DMS153 treated with DMSO at 0.1 percent for 48 hours (cell line): ENCODE data around the gene DNAJC1.
"Not testable (repeated sequence)": the region's sequence is repeated elsewhere in the genome, so short reads cannot be mapped to it uniquely, and the experiment has no call there.

Experiments
- DNase-seq: peaks from one replicate; lab custom pipeline; 2025; ENCODE audit not compliant: unreplicated experiment; lab: John Stamatoyannopoulos, UW

The DNAJC1 gene

GRCh38 chr10:21830037-21830436 is 173.5 kb downstream of the DNAJC1 start:
- DNase-seq: no peak

DNA sequence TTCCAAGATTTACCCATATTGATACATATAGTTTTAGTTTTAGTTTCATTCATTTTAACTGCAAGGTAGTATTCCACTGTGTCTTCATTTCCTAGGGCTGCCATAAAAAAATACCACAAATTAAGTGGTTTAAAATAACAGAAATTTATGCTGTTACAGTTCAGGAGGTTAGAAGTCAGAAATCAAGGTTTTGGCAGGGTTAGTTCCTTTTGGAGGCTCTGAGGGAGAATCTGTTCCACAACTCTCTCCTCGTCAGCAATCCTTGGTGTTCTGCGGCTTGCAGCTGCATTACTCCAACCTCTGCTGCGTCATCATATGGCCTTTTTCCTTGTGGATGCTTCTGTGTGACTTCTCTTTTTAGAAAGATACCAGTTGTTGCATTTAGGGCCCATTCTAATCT is 176.2 kb downstream of the DNAJC1 start:
- DNase-seq: no peak

DNA sequence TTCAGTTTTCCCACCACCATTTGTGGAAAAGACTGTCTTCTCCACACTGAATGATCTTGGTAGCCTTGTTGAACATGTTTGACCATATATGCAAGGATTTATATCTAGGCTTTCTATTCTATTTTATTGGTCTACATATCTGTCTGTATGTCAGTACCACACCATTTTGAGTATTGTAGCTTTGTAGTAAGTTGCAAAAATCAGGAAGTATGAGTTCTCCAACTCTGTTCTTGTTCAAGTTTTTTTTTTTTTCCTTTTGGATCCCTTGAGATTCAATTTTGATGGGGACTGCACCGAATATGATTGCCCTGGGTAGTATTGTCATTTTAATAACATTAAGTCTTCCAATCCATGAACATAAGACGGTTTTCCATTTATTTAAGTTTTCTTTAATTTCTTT is 176.8 kb downstream of the DNAJC1 start:
- DNase-seq: no peak

GRCh38 chr10:21825345-21825744 is 178.2 kb downstream of the DNAJC1 start:
- DNase-seq: no peak

GRCh38 chr10:21824409-21824808 is 179.1 kb downstream of the DNAJC1 start:
- no peak for DNase-seq

GRCh38 chr10:21823617-21824016 is 179.9 kb downstream of the DNAJC1 start:
- no peak for DNase-seq

GRCh38 chr10:21822273-21822672 is 181.3 kb downstream of the DNAJC1 start:
- DNase-seq: not testable (repeated sequence)

DNA sequence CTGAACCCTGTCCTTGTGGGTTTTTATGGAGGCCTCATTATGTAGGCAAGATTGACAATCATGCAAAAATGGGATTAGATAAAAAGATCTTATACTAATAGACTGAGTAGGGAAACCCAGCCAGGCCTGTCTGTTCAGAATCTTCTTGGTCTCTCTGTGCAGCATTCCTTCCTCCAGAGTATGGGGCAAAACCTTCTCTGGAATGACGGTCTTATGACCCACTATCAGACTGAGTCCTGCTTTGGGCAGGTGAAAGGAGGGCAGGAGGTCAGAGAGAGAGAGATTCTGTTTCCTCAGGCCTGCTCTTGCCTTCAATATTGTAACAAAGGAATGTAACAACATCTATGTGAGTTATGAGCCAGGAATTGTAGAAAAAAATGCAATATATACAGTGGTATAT is 182.6 kb downstream of the DNAJC1 start:
- DNase-seq: no peak

- not testable (repeated sequence) for DNase-seq
These were observed 185.1 kb downstream of the DNAJC1 start for GRCh38 chr10:21818416-21818815.

GRCh38 chr10:21814866-21815265 is 188.7 kb downstream of the DNAJC1 start:
- no peak for DNase-seq

DNA sequence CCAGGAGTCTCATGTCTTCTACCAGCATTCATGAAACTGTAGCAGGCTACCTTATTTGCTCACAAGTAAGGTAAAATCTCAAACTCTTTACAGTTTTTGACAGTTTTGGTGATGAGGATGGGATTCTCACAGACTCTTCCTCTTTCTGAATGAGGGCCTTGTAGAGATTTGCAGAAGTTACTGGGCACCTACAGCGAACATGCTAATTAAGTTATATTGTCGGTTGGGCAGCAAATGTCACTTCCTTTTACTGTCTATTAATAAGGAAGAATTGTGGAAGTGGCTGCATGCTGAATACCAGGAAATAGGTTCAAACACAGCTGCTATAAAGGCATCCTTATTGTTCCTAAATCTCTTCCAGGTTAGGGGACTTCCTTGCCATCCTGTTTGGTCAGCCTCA is 189.6 kb downstream of the DNAJC1 start:
- DNase-seq: no peak

- no peak for DNase-seq
These were observed 192.3 kb downstream of the DNAJC1 start for GRCh38 chr10:21811245-21811585.

- no peak for DNase-seq
These were observed 192.8 kb downstream of the DNAJC1 start for GRCh38 chr10:21810582-21811244.

DNA sequence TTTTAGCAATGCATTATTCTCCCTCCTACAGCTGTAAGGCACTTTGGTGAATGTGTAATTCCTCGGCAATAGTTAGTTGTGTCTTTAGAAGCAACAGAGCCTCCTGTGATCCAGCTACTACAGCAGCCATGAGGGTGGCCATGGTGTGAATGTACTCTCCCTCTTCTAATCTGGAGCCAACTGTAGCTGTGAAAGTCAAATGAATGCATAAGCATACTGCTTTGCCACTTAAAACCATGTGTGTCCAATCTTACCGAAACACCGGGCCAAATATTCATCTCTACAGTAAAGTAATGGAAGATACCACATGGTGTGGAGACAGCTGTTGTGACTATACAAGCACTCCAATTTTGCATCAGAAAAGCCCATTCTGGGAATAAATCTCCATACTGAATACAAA is 195.0 kb downstream of the DNAJC1 start:
- DNase-seq: no peak

DNA sequence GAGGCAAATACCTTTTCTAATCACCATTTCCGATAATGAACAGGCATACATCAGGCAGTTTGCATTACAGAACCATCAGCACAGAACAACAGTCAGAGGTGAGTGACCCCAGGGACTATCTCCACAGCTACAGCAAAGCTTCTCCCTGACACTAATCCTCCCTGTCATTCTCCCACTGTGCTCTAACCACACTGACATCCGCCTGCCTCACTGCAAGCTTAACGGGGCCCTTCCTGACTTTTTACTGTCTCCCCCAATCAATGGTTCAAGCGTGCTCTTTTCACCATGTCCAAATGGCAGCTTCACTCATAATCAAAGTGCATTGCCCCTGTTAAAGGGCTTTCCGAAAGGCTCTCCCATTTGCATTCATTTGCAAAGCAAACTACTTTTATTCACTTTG is 196.3 kb downstream of the DNAJC1 start:
- DNase-seq: no peak

GRCh38 chr10:21803374-21803773 is 200.2 kb downstream of the DNAJC1 start:
- DNase-seq: no peak

- DNase-seq: no peak
These were observed 201.9 kb downstream of the DNAJC1 start for GRCh38 chr10:21801609-21802008.

DNA sequence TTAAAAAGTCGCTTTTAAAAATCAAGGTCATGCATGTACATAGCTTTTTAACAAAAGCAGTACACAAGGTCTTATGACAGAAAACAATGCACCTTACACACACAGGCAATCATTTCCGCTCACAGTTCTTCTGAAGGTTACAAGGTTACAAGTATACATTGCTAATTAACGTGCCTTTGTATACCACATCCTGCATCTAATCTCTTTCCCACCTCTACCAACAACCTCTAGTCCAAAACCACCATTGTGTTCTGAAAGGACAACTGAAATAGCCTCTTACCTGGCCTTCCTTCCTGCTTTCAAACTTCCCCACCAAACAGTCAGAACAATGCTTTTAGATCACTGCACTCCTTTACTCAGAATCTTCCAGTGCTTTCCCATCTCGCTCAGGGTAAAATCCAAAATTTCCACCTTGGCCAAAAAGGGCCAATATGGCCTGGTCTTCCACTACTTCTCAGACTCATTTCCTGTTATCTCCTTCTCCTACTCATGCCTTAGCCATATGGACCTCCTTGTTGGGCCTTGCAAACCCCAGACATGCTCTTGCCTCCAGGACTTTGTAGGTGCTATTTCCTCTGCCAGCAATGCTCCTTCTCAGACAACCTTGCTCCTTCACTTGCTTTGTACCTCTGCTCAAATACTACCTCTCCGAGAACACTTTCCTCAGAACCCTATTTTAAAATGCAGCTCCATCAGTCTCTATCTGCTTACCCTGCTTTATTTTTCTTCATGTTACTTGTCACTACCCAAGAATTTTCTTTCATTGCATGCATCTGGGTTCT is 205.4 kb downstream of the DNAJC1 start:
- no peak for DNase-seq

DNA sequence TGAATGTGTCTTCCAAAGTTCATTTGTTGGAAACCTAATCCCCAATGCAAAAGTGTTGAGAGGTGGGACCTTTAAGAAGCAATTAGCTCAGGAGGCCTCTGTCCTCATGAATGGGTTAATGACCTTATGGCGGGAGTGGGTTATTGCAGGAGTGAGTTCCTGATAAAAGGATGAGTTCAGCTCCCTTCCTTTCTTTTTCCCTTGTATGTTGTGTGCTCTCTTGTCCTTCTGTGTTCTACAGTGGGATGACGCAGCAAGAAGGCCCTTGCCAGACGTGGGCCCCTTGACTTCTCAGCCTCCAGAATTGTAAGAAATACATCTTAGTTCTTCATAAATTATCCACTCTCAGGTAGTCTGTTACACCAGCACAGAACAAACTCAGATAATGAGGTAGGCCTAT is 206.0 kb downstream of the DNAJC1 start:
- no peak for DNase-seq

DNA sequence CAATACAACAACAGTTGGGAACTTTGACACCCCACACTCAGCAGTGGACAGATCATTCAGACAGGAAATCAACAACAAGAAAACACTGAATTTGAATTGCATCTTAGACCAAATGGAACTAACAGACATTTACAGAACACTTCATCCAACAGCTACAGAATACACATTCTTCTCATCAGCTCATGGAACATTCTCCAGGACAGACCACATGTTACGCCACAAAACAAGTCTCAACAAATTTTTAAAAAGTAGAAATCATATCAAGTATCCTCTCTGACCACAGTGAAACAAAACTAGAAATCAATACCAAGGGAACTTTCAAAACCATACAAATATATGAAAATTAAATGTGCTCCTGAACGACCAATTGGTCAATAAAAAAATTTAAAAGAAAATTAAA is 212.3 kb downstream of the DNAJC1 start:
- DNase-seq: no peak

GRCh38 chr10:21776883-21777282 is 226.6 kb downstream of the DNAJC1 start:
- DNase-seq: no peak

- no peak for DNase-seq
These were observed 232.3 kb downstream of the DNAJC1 start for GRCh38 chr10:21771219-21771618.

DNA sequence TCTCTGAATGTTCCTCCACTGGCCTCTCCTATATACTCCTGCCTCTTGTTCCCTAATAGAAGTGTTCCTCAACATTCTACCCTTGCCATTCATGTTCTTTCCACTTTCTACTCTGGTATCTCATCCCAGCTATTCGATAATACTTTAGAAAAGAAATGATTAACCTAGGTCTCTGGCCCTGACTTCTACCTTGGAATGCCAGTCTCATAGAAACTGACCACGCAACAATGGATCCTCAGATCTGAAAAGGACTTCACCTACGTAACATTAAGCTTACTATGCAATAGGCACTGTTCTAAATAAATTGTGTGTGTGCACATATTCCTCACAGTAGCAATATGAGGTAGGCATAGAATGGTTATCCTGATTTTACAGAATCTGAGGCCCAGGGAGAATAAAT is 234.5 kb downstream of the DNAJC1 start:
- no peak for DNase-seq
